HCT116 (cell line): ENCODE data around the gene KMT2B. TPM values are rescaled to one million over a fixed set of nuclear protein-coding genes. Genes with fewer than 3 reads are reported as not detected.

ENCODE experiments used
- ATAC-seq: fragments of 200-7000 bp; cut with Tn5 transposase; 2 replicates; pipeline ENCODE4 v1.9.1; 2020; ENCODE audit warnings: mild to moderate bottlenecking, moderate library complexity
- BruUV-seq: library from RNA; stranded (reverse); fragments of 400-500 nt; replicated peaks from 2 replicates; lab custom pipeline; 2021; lab: Mats Ljungman, UMichigan
- CTCF ChIA-PET: fragments of 300-600 bp; sonication (Branson Sonifier 250); formaldehyde crosslinking; loops from one replicate; lab custom pipeline; 2021; ENCODE audit warnings: antibody characterized with exemption; lab: Charles Lee
- POLR2A ChIA-PET: fragments of 300-600, 350-600 bp; sonication (Branson Sonifier 250); formaldehyde crosslinking; loops from one replicate; lab custom pipeline; 2021; ENCODE audit warnings: antibody characterized with exemption; lab: Charles Lee
- RAD21 ChIA-PET, 2 experiments: fragments of 300-600 bp; sonication (Branson Sonifier 250); formaldehyde crosslinking; loops; one replicate each; lab custom pipeline; 2023; ENCODE audit warnings: low total read pairs in 2 of 2; ENCODE audit not compliant: uncharacterized antibody in 2 of 2, unreplicated experiment in 2 of 2, low non-redundant PET in 1 of 2; lab: Charles Lee
- DNase-seq: peaks from one replicate; pipeline ENCODE4 v3.0.0-alpha.2; 2010; ENCODE audit warnings: low read depth, low spot score
- H2AFZ ChIP-seq: fragments of 200-600 bp; shearing (Covaris generic), sonication (generic); 2 replicates; pipeline ENCODE4 v1.6.1; 2017; ENCODE audit warnings: low read depth, mixed run types, mixed read lengths, antibody characterized with exemption, low read length; ENCODE audit not compliant: poor library complexity, severe bottlenecking
- H3K27ac ChIP-seq: 2 replicates; pipeline ENCODE4 v1.5.1; 2012; ENCODE audit warnings: low read depth, low read length
- H3K27me3 ChIP-seq: fragments of 200-600 bp; sonication (generic); 2 replicates; pipeline ENCODE4 v1.6.1; 2016; ENCODE audit warnings: mixed run types, low read length, mixed read lengths; ENCODE audit not compliant: insufficient read depth
- H3K36me3 ChIP-seq, 2 experiments: fragments of 200-500 bp in 1 of 2; fragments of 200-600 bp in 1 of 2; sonication (Bioruptor generic) in 1 of 2; sonication (generic) in 1 of 2; 2 replicates each; pipeline versions ENCODE4 v1.5.1 to v1.6.1; 2014 to 2016; ENCODE audit warnings: low read length in 2 of 2, inconsistent platforms in 1 of 2, mixed read lengths in 1 of 2, mixed run types in 1 of 2; ENCODE audit not compliant: insufficient read depth in 2 of 2, control insufficient read depth in 1 of 2
- H3K4me1 ChIP-seq, 2 experiments: fragments of 200-600 bp in 1 of 2; sonication (generic) in 1 of 2; 2 replicates each; pipeline versions ENCODE4 v1.5.1 to v1.6.1; 2012 to 2017; ENCODE audit warnings: low read length in 2 of 2, inconsistent platforms in 1 of 2, mild to moderate bottlenecking in 1 of 2, mixed read lengths in 1 of 2, mixed run types in 1 of 2, moderate library complexity in 1 of 2; ENCODE audit not compliant: insufficient read depth in 2 of 2, control insufficient read depth in 1 of 2
- H3K4me2 ChIP-seq: fragments of 200-600 bp; sonication (generic); 2 replicates; pipeline ENCODE4 v1.6.1; 2017; ENCODE audit warnings: mixed run types, low read length, mixed read lengths
- H3K4me3 ChIP-seq, 2 experiments: fragments of 200-600 bp in 1 of 2; sonication (generic) in 1 of 2; replicated peaks in 1 of 2; 2 replicates each; pipeline ENCODE4 v1.5.1; 2011 to 2016; ENCODE audit warnings: low read length in 2 of 2, control low read depth in 1 of 2, low read depth in 1 of 2, mild to moderate bottlenecking in 1 of 2, mixed read lengths in 1 of 2, mixed run types in 1 of 2
- H3K79me2 ChIP-seq: fragments of 200-600 bp; sonication (generic); 2 replicates; pipeline ENCODE4 v1.6.1; 2017; ENCODE audit warnings: mild to moderate bottlenecking, mixed run types, low read length, moderate library complexity, mixed read lengths; ENCODE audit not compliant: insufficient read depth
- H3K9ac ChIP-seq: fragments of 200-600 bp; sonication (generic); 2 replicates; pipeline ENCODE4 v1.6.1; 2016; ENCODE audit warnings: low read length, mixed read lengths
- H3K9me2 ChIP-seq: fragments of 200-600 bp; sonication (generic), shearing (Covaris generic); 2 replicates; pipeline ENCODE4 v1.6.1; 2017; ENCODE audit warnings: mixed run types, mild to moderate bottlenecking, moderate library complexity; ENCODE audit not compliant: insufficient read depth
- H3K9me3 ChIP-seq, 2 experiments: fragments of 200-500 bp in 1 of 2; fragments of 200-600 bp in 1 of 2; sonication (Bioruptor generic) in 1 of 2; sonication (generic) in 1 of 2; 2 replicates each; pipeline ENCODE4 v1.6.1; 2014 to 2017; ENCODE audit warnings: low read length in 2 of 2, mixed read lengths in 2 of 2, inconsistent platforms in 1 of 2, low read depth in 1 of 2, mild to moderate bottlenecking in 1 of 2, mixed run types in 1 of 2, moderate library complexity in 1 of 2; ENCODE audit not compliant: control insufficient read depth in 1 of 2, insufficient read depth in 1 of 2
- H4K20me1 ChIP-seq: fragments of 200-600 bp; sonication (generic), shearing (Covaris generic); 2 replicates; pipeline ENCODE4 v1.6.1; 2017; ENCODE audit warnings: mixed run types, mild to moderate bottlenecking, moderate library complexity; ENCODE audit not compliant: insufficient read depth
- CBX3 ChIP-seq: IDR thresholded peaks from 2 replicates; pipeline ENCODE4 v1.6.1; 2012; ENCODE audit warnings: low read depth
- CEBPB ChIP-seq: IDR thresholded peaks from 2 replicates; pipeline ENCODE4 v1.6.1; 2012; ENCODE audit warnings: low read depth
- EGR1 ChIP-seq: IDR thresholded peaks from 2 replicates; pipeline ENCODE4 v1.6.1; 2012; ENCODE audit warnings: low read depth
- EZH2 ChIP-seq: fragments of 200-600 bp; sonication (generic); IDR thresholded peaks from 2 replicates; pipeline ENCODE4 v1.6.1; 2017; ENCODE audit warnings: antibody characterized with exemption, mixed run types
- FOSL1 ChIP-seq: IDR thresholded peaks from 2 replicates; pipeline ENCODE4 v1.6.1; 2012; ENCODE audit warnings: low read depth
- POLR2AphosphoS5 ChIP-seq: IDR thresholded peaks from 2 replicates; pipeline ENCODE4 v1.6.1; 2011; ENCODE audit warnings: mild to moderate bottlenecking, low read depth, low read length, moderate library complexity
- RAD21 ChIP-seq: IDR thresholded peaks from 2 replicates; pipeline ENCODE4 v1.6.1; 2012; ENCODE audit warnings: low read depth, mild to moderate bottlenecking
- REST ChIP-seq: IDR thresholded peaks from 2 replicates; pipeline ENCODE4 v1.6.1; 2012; ENCODE audit warnings: low read depth
- SRF ChIP-seq: IDR thresholded peaks from 2 replicates; pipeline ENCODE4 v1.6.1; 2012; ENCODE audit warnings: low read depth
- TCF7L2 ChIP-seq: IDR thresholded peaks from 2 replicates; pipeline ENCODE4 v1.7.0; 2011; ENCODE audit warnings: borderline replicate concordance, inconsistent platforms; ENCODE audit not compliant: insufficient read depth, insufficient read length; ENCODE audit errors: extremely low read depth
- YY1 ChIP-seq: IDR thresholded peaks from 2 replicates; pipeline ENCODE4 v1.6.1; 2011; ENCODE audit warnings: low read length, low read depth, moderate library complexity, mild to moderate bottlenecking; ENCODE audit not compliant: insufficient replicate concordance; ENCODE audit errors: extremely low read depth
- ZNF274 ChIP-seq: fragments of 200-500 bp; sonication (Bioruptor generic); IDR thresholded peaks from 2 replicates; pipeline ENCODE4 v1.6.1; 2014; ENCODE audit warnings: mild to moderate bottlenecking, low read depth, low read length, inconsistent platforms
- intact Hi-C: fragments of 100-400 bp; cut with micrococcal nuclease; formaldehyde crosslinking; loops from 2 replicates; pipeline ENCODE4 v1.10.0; 2022
- total RNA-seq: library from RNA; stranded (reverse); gene quantifications from one replicate; pipeline ENCODE4 v1.2.1, GENCODE V29; 2021; ENCODE audit not compliant: unreplicated experiment
- TF ChIP-seq, protein P1 (sequence below): IDR thresholded peaks from 2 replicates; pipeline ENCODE4 v1.6.1; 2012

KMT2B gene
- total RNA-seq, 1 experiment from 2014 or later, result 29.9 TPM

DNA sequence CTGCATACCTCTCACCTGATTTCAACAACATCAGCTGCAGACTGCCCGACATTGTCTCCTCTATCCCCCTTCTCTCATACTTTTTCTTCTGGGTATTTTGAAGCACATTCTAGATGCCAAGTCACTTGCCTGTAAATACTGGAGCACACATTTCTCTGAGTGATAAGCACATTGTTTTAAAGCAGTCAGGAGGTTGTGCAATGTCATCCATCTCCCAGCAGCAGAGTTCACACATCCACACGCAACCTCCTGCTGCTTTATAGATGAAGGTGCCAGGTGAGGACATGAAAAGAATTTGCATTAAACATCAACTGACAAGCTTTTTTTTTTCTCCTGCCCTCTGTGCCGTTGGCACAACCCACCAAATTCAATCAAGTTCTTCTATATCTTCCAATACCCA lies 46.0 kb upstream of the KMT2B start:
- no peak overlapping the region for H3K9ac ChIP-seq
- ChIA-PET POLR2A (interaction anchor here (0.9 kb wide), 1 partner anchor 24 kb away, joined by 3 read pairs; the partner anchor contains the start of gene COX6B1), CTCF (no interaction called here)
- no peaks in the 10 kb centered on the region for H3K79me2 ChIP-seq
- H4K20me1 ChIP-seq, result no peaks in the 10 kb centered on the region
- H3K9me3 ChIP-seq, result no peaks in the 10 kb centered on the region
- peaks cover 2 to 17% of the 10 kb centered on the region in 2 experiments; a peak in 2 of 4 replicates for H3K4me1 ChIP-seq
- H2AFZ ChIP-seq, result no peak overlapping the region
- no peak for DNase-seq
- no peaks in the 10 kb centered on the region for H3K9me2 ChIP-seq
- H3K36me3 ChIP-seq, result no peaks in the 10 kb centered on the region
- intact Hi-C loops, result no loop called here
- BruUV-seq, result no TSS peak
- H3K27me3 ChIP-seq, result peaks cover 5% of the 10 kb centered on the region; the same call in 1 of the 2 replicates
- no peak for TF ChIP-seq CEBPB
- no peak for TF ChIP-seq EGR1
- no peak for TF ChIP-seq ZNF274
- TF ChIP-seq EZH2, result no peak
- TF ChIP-seq CBX3, result no peak
- no peak for TF ChIP-seq RAD21
- TF ChIP-seq YY1, result no peak
- no peak for TF ChIP-seq REST
- TF ChIP-seq SRF, result no peak
- no peak for TF ChIP-seq FOSL1
- no peak for TF ChIP-seq TCF7L2
- TF ChIP-seq POLR2AphosphoS5, result no peak
- TF ChIP-seq, protein P1, sequence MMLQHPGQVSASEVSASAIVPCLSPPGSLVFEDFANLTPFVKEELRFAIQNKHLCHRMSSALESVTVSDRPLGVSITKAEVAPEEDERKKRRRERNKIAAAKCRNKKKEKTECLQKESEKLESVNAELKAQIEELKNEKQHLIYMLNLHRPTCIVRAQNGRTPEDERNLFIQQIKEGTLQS, result no peak
- TF ChIP-seq, all 23 proteins: peak for 0
- RAD21 ChIA-PET, result no interaction called here
- ATAC-seq, result no peak
- no peak overlapping the region for H3K27ac ChIP-seq
- no peak overlapping the region for H3K4me3 ChIP-seq
- peak overlapping the region; percentile 87; the same call in 1 of the 2 replicates for H3K4me2 ChIP-seq
